Subcutaneous abdominal adipose tissue (tissue), 5 donors: ENCODE results near the gene AFF2.

Experiments
- H3K27ac ChIP-seq: one replicate; pipeline ENCODE4 v1.7.0; 2013; ENCODE audit warnings: low read depth, mild to moderate bottlenecking, inconsistent platforms, low read length, moderate library complexity
- H3K27me3 ChIP-seq, 5 donors: one replicate each; pipeline ENCODE4 v1.7.0; 2013; ENCODE audit warnings: low read length in 5 of 5, inconsistent platforms in 1 of 5; ENCODE audit not compliant: control insufficient read depth in 5 of 5, insufficient read depth in 4 of 5
- H3K36me3 ChIP-seq, 5 donors: one replicate each; pipeline ENCODE4 v1.7.0; 2013; ENCODE audit warnings: low read length in 5 of 5; ENCODE audit not compliant: control insufficient read depth in 5 of 5, insufficient read depth in 5 of 5
- H3K4me1 ChIP-seq, 5 donors: one replicate each; pipeline ENCODE4 v1.7.0; 2013; ENCODE audit warnings: low read length in 5 of 5, mild to moderate bottlenecking in 3 of 5, moderate library complexity in 1 of 5; ENCODE audit not compliant: control insufficient read depth in 5 of 5, insufficient read depth in 5 of 5
- H3K4me3 ChIP-seq, 5 donors: one replicate each; pipeline ENCODE4 v1.7.0; 2013; ENCODE audit warnings: low read length in 5 of 5, low read depth in 1 of 5
- H3K9ac ChIP-seq, 5 donors: one replicate each; pipeline ENCODE4 v1.7.0; 2013; ENCODE audit warnings: low read length in 5 of 5, mild to moderate bottlenecking in 4 of 5, moderate library complexity in 3 of 5
- H3K9me3 ChIP-seq, 5 donors: one replicate each; pipeline ENCODE4 v1.7.0; 2013; ENCODE audit warnings: low read length in 5 of 5; ENCODE audit not compliant: control insufficient read depth in 5 of 5
- donor health status: healthy.
- donor health status: healthy.
- donor health status: healthy.
- donor health status: healthy.
- donor health status: healthy.

Gene AFF2

DNA sequence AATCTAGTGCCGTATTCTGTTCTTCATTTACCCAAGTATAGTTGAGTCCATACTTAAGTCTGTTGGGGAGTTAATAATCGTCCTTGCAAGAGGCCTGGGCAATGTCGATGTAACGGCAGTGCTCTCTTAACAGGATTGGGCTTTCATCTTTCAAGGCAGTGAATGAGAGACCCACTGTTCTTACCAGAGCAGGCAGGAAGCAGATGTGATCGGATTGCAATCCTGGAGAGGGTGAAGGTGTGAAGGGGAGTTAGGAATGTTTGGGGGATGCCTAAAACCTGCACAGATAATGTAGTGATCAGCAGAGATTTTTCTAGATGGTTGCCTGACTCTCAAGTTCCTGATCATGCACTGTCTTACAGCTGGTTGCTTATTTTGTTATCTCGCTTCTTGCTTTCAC, 308.4 kb downstream of the AFF2 start:
- Histone ChIP-seq H3K9me3 (no peaks in the 10 kb centered on the region), H3K4me1 (no peaks in the 10 kb centered on the region), H3K27ac (no peak overlapping the region), H3K36me3 (no peaks in the 10 kb centered on the region), H3K27me3 (peaks cover 0 to 4% (median 0%) of the 10 kb centered on the region in 5 donors), H3K9ac (no peak overlapping the region), H3K4me3 (no peak overlapping the region)

DNA sequence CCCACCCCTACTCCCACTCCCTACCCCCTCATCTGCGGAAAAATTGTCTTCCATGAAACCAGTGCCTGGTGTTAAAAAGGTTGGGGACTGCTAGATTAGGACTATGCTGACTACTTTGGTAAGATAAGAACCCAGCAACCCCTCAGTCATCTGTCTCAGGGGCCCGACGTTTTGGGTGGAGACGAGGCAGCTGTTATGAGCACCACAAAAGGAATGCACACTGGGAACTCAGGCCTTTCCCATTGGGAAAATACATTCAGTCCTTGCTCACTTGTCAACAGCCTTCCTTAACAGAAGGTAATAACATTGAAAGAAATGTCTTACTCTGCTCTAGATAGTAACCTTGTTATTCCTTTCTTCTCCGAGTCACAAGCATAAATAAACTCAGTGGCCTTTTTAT, 310.8 kb downstream of the AFF2 start:
- Histone ChIP-seq H3K36me3 (no peaks in the 10 kb centered on the region), H3K27me3 (no peaks in the 10 kb centered on the region), H3K9ac (no peak overlapping the region), H3K4me3 (no peak overlapping the region), H3K27ac (no peak overlapping the region), H3K9me3 (no peaks in the 10 kb centered on the region), H3K4me1 (no peaks in the 10 kb centered on the region)

DNA sequence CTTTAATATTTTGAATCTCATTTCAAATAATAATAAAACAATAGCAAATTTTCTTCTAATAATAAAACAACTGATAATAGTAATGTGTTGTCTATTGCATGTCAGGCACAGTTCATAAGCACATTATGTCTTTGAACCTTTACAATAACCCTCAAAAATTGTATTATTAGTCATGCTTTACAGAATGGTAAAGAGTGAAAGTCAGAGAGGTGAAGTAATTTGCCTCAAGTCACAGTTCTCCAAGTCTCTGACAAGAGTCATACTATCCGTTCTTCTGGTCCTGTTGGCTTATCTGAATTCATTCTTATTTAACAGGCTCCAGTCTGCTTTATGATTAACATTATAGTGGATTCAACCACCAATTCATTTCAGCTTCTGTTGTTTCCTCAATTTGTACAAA, 313.0 kb downstream of the AFF2 start:
- no peaks in the 10 kb centered on the region for H3K27me3 ChIP-seq
- H3K9me3 ChIP-seq: no peaks in the 10 kb centered on the region
- H3K36me3 ChIP-seq: no peaks in the 10 kb centered on the region
- H3K9ac ChIP-seq: no peak overlapping the region
- no peaks in the 10 kb centered on the region for H3K4me1 ChIP-seq
- no peak overlapping the region for H3K27ac ChIP-seq
- H3K4me3 ChIP-seq: no peak overlapping the region

DNA sequence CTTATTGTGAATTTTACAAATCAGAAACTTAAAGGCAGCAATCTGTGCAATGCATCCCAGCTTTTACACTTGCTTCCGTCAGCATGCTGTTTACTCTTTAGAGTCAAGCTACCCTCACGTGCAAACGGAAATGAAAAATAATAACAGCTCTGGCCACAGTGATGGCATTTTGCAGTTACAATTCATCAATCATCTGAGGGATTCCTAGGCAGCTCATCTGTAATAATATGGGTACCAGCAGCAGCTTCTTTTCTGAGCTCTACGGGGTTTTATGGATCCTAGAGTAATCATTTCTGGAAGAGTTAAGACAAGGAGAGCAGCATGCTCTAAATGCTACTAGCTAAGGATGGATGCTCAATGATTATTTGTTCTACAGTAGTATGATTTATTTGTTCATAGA, 313.6 kb downstream of the AFF2 start:
- Histone ChIP-seq H3K27ac (no peak overlapping the region), H3K4me3 (no peak overlapping the region), H3K9ac (no peak overlapping the region), H3K27me3 (no peaks in the 10 kb centered on the region), H3K9me3 (no peaks in the 10 kb centered on the region), H3K4me1 (no peaks in the 10 kb centered on the region), H3K36me3 (no peaks in the 10 kb centered on the region)

DNA sequence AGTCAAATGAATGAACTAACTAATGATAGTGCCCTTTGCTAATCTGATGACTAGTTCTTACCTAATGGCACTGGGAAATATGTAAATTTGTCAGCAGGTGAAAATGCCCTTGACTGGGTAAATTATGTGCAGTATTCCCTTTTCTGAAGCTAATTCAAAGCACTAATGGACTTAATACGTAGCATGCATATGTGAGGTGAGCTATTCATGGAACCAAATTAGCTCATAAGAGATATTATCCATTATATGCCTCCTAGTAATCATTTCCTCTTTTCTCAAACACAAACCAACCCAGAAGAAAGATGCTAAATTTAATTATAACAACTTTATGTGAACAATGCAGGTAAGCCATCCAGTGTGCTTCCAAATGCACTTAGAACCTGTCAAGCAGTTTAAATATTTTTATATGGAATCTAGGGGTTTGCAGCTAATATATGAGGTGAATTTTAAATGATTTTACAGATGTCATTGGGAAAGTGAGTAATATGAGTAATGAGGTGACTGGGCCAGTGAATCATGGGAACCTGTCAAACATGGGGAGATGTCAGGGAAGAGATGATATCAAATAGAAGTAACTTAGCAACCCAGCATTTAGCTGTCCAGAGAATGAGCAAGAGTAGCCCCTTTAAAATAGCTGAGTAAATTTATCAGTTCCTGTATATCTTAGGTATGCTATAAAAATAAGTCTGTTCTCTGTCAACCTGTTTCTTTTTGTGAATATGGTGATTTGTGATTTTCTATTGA, 315.0 kb downstream of the AFF2 start:
- Histone ChIP-seq H3K9me3 (no peaks in the 10 kb centered on the region), H3K36me3 (no peaks in the 10 kb centered on the region), H3K27ac (no peak overlapping the region), H3K9ac (no peak overlapping the region), H3K4me3 (no peak overlapping the region), H3K4me1 (no peaks in the 10 kb centered on the region), H3K27me3 (no peaks in the 10 kb centered on the region)

DNA sequence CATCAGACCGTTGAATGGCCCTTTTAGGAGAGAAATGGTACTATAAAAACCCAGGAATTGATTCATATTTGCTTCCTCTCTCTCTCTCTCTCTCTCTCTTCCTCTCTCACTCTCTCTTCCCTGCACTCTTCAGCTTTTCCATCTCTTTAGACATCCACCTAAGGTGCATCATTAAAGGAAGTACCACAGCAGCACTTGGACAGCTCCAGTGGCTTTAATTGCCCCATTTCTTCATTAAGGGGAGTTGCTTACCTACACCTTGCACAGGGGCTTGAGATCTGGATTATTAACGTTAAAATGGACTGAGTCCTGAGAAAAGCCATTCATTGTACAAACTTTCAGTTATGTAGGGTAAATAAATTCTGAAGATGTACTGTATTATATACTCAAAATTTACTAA, 323.6 kb downstream of the AFF2 start:
- H3K36me3 ChIP-seq: no peaks in the 10 kb centered on the region
- H3K27ac ChIP-seq: no peak overlapping the region
- H3K4me3 ChIP-seq: no peak overlapping the region
- H3K9me3 ChIP-seq: no peaks in the 10 kb centered on the region
- H3K9ac ChIP-seq: no peak overlapping the region
- no peaks in the 10 kb centered on the region for H3K27me3 ChIP-seq
- no peaks in the 10 kb centered on the region for H3K4me1 ChIP-seq

DNA sequence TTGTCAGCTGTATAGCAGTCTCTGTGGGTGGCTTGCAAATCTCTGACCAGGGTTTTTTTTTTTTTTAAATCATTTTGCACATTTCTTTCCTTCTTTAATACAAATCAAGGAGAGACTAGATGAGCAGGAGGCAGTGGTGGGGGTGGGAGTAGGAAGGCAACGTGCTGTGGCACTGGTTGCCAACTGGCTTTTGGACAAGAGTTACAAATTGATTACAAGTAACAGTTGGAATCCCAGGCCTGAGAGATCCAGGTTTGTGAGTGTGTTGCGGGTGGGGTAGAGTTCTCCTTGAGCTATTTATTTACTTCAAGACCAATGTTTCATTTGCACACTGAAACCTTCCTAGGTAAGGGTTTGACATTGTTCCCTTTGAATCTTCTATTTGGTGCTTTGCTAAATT, 325.3 kb downstream of the AFF2 start:
- Histone ChIP-seq H3K27me3 (no peaks in the 10 kb centered on the region), H3K4me1 (no peaks in the 10 kb centered on the region), H3K36me3 (no peaks in the 10 kb centered on the region), H3K27ac (no peak overlapping the region), H3K9me3 (peaks cover 0 to 6% (median 0%) of the 10 kb centered on the region in 5 donors), H3K9ac (no peak overlapping the region), H3K4me3 (no peak overlapping the region)

DNA sequence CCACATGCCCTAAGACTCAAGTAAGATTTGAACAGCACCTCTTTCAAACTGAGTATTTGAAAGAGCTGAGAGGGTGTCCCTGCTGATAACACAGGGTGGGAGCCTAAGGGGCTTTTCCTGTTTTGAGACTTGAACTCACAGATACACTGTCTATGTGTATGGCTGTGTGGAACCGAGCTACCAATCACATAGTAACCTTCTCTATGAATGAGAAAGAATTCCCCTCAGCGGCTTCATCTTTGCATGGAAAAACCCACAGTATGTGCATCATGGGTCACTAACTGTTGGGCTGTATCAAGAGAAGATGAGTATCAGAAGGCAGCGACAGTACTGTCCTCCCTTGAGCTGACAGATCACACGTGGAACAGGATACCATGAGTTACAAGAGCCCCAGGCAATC, 336.3 kb downstream of the AFF2 start:
- no peaks in the 10 kb centered on the region for H3K27me3 ChIP-seq
- no peak overlapping the region for H3K9ac ChIP-seq
- no peak overlapping the region for H3K27ac ChIP-seq
- no peak overlapping the region for H3K4me3 ChIP-seq
- H3K4me1 ChIP-seq: no peaks in the 10 kb centered on the region
- H3K9me3 ChIP-seq: no peaks in the 10 kb centered on the region
- no peaks in the 10 kb centered on the region for H3K36me3 ChIP-seq

DNA sequence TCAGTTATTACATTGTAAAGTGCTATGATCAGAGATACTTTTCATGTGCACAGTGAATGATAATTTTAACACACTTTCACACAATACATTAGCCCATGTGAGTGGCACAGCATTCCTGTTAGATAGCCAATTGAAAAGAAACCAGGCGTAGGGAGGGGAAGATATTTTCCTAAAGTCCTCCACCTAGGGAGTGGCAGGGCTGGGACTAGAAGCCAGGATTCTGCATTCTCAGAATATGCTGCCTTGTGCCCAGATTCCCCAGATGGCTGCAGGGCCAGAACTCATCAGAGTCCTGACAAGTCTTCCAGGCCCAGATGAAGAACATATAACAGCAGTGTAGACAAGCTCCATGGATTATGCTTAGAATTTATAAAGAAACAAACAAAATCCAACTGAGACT, 350.2 kb downstream of the AFF2 start:
- no peaks in the 10 kb centered on the region for H3K9me3 ChIP-seq
- no peak overlapping the region for H3K4me3 ChIP-seq
- peaks cover 0 to 10% (median 0%) of the 10 kb centered on the region in 5 donors for H3K4me1 ChIP-seq
- H3K36me3 ChIP-seq: no peaks in the 10 kb centered on the region
- H3K9ac ChIP-seq: no peak overlapping the region
- no peak overlapping the region for H3K27ac ChIP-seq
- H3K27me3 ChIP-seq: no peaks in the 10 kb centered on the region

DNA sequence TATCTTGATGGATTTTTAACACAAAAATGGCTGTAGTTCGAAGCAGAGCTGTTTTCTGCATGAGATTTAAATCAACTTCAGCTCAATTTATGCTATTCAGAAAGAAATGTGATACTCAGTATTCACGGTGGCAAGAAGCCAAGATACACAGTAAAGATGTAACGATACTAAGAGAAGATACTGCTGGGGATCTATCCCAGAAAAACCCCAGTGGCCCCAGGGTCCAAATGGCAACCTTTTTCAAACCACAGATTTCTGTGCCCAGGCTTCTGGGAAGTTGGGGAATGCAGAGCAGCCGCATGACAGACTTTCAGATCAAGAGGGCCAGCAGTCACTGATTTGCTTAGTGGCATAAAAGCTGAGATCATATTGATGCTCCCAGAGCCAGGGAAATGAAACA, 353.9 kb downstream of the AFF2 start:
- Histone ChIP-seq H3K27me3 (no peaks in the 10 kb centered on the region), H3K27ac (no peak overlapping the region), H3K4me3 (no peak overlapping the region), H3K9ac (no peak overlapping the region), H3K36me3 (no peaks in the 10 kb centered on the region), H3K9me3 (no peaks in the 10 kb centered on the region), H3K4me1 (peaks cover 0 to 10% (median 0%) of the 10 kb centered on the region in 5 donors)
